ENCODE data around the gene HNRNPA0. TPM values are rescaled to one million over a fixed set of nuclear protein-coding genes. Genes with fewer than 3 reads are reported as not detected.

The HNRNPA0 gene
- polyA plus RNA-seq, 1 donor (not counting 4 experiments of a cell fraction or from before 2014, with no cell fraction given) = 11.4 TPM

- DNase-seq (ENCODE audit: low read depth, low spot score) = no peak
- no peaks in the 10 kb centered on the region for H3K27me3 ChIP-seq (ENCODE audit: control insufficient read depth, extremely low read depth, insufficient read depth, low read length)
- no peak overlapping the region for H3K4me2 ChIP-seq (ENCODE audit: control insufficient read depth, extremely low read depth, insufficient read depth, low read depth, low read length)
- no peaks in the 10 kb centered on the region for H3K4me1 ChIP-seq (ENCODE audit: control insufficient read depth, extremely low read depth, insufficient read depth, low read length)
- H3K79me2 ChIP-seq (ENCODE audit: control insufficient read depth, insufficient read depth, low read length) = no peaks in the 10 kb centered on the region
- H2AFZ ChIP-seq (ENCODE audit: control insufficient read depth, low read length) = no peak overlapping the region
- H4K20me1 ChIP-seq (ENCODE audit: control insufficient read depth, extremely low read depth, insufficient read depth, low read length) = no peaks in the 10 kb centered on the region
- no peaks in the 10 kb centered on the region for H3K9me3 ChIP-seq (ENCODE audit: control insufficient read depth, low read depth, low read length)
- H3K9ac ChIP-seq (ENCODE audit: control insufficient read depth, extremely low read depth, insufficient read depth, low read length) = no peak overlapping the region
- TF ChIP-seq CTCF (optimal IDR thresholded peaks at IDR 0.05 in 1 of 3, IDR thresholded peaks at IDR 0.05 in 1 of 3, conservative IDR thresholded peaks at IDR 0.05 in 1 of 3; ENCODE audit: extremely low read depth in 1 of 3, insufficient read depth in 2 of 3, low read length in 3 of 3) = no peak
- TF ChIP-seq EZH2 (IDR thresholded peaks at IDR 0.05; ENCODE audit: low read length) = no peak
- H3K27ac ChIP-seq (ENCODE audit: control insufficient read depth, insufficient read depth, low read length) = no peak overlapping the region
- no peak for FAIRE-seq
- H3K9me1 ChIP-seq (ENCODE audit: control insufficient read depth, extremely low read depth, insufficient read depth, low read length) = no peaks in the 10 kb centered on the region
- H3K4me3 ChIP-seq (ENCODE audit: control insufficient read depth in 2 of 3, extremely low read depth in 1 of 3, insufficient read depth in 2 of 3, low read depth in 1 of 3, low read length in 3 of 3) = no peak overlapping the region
- dilution Hi-C loops (cut with MboI; ENCODE audit: extremely low pct_ligation_motif_present, low sequenced_read_pairs) = no loop called here
- H3K36me3 ChIP-seq (ENCODE audit: control insufficient read depth in 2 of 2, extremely low read depth in 1 of 2, insufficient read depth in 2 of 2, low read length in 2 of 2) = no peaks in the 10 kb centered on the region
These were observed 39.2 kb downstream of the HNRNPA0 start for GRCh38 chr5:137714946-137715345.

- dilution Hi-C loops (cut with MboI; ENCODE audit: extremely low pct_ligation_motif_present, low sequenced_read_pairs) = no loop called here
- TF ChIP-seq EZH2 (IDR thresholded peaks at IDR 0.05; ENCODE audit: low read length) (no peak), CTCF (optimal IDR thresholded peaks at IDR 0.05 in 1 of 3, IDR thresholded peaks at IDR 0.05 in 1 of 3, conservative IDR thresholded peaks at IDR 0.05 in 1 of 3; ENCODE audit: extremely low read depth in 1 of 3, insufficient read depth in 2 of 3, low read length in 3 of 3) (no peak)
- FAIRE-seq = no peak
These were observed 39.7 kb downstream of the HNRNPA0 start for GRCh38 chr5:137714494-137714893.

More at GRCh38 chr5:137714494-137714893, 39.7 kb downstream of the HNRNPA0 start:
- H3K36me3 ChIP-seq (ENCODE audit: control insufficient read depth in 2 of 2, extremely low read depth in 1 of 2, insufficient read depth in 2 of 2, low read length in 2 of 2) = no peaks in the 10 kb centered on the region
- no peaks in the 10 kb centered on the region for H3K79me2 ChIP-seq (ENCODE audit: control insufficient read depth, insufficient read depth, low read length)
- H3K27me3 ChIP-seq (ENCODE audit: control insufficient read depth, extremely low read depth, insufficient read depth, low read length) = no peaks in the 10 kb centered on the region
- no peak overlapping the region for H3K4me3 ChIP-seq (ENCODE audit: control insufficient read depth in 2 of 3, extremely low read depth in 1 of 3, insufficient read depth in 2 of 3, low read depth in 1 of 3, low read length in 3 of 3)
- no peak for DNase-seq (ENCODE audit: low read depth, low spot score)
- no peaks in the 10 kb centered on the region for H3K4me1 ChIP-seq (ENCODE audit: control insufficient read depth, extremely low read depth, insufficient read depth, low read length)
- H2AFZ ChIP-seq (ENCODE audit: control insufficient read depth, low read length) = no peak overlapping the region
- no peak overlapping the region for H3K27ac ChIP-seq (ENCODE audit: control insufficient read depth, insufficient read depth, low read length)
- H3K9me3 ChIP-seq (ENCODE audit: control insufficient read depth, low read depth, low read length) = no peaks in the 10 kb centered on the region
- H3K9me1 ChIP-seq (ENCODE audit: control insufficient read depth, extremely low read depth, insufficient read depth, low read length) = no peaks in the 10 kb centered on the region
- no peak overlapping the region for H3K9ac ChIP-seq (ENCODE audit: control insufficient read depth, extremely low read depth, insufficient read depth, low read length)
- H4K20me1 ChIP-seq (ENCODE audit: control insufficient read depth, extremely low read depth, insufficient read depth, low read length) = no peaks in the 10 kb centered on the region
- no peak overlapping the region for H3K4me2 ChIP-seq (ENCODE audit: control insufficient read depth, extremely low read depth, insufficient read depth, low read depth, low read length)

All from keratinocyte (primary cell).